ENCODE results near the gene SNX14.

GRCh38 chr6:85568411-85568810, 25.2 kb downstream of the SNX14 start:
- no peak for TF ChIP-seq SP1 (IDR thresholded peaks at IDR 0.05; ENCODE audit: low read depth)
- TF ChIP-seq EZH2 (IDR thresholded peaks at IDR 0.05) = no peak
- no peak for TF ChIP-seq POLR2A (IDR thresholded peaks at IDR 0.05; ENCODE audit: borderline replicate concordance, extremely low read depth, insufficient read depth, insufficient read length)
- TF ChIP-seq CTCF (IDR thresholded peaks at IDR 0.05 in 2 of 3, conservative IDR thresholded peaks at IDR 0.05 in 1 of 3; ENCODE audit: borderline replicate concordance in 1 of 3, insufficient read depth in 1 of 3, low read depth in 2 of 3, low read length in 2 of 3) = no peak
- no peak for TF ChIP-seq EZH2phosphoT487 (IDR thresholded peaks at IDR 0.05; ENCODE audit: borderline replicate concordance)
- TF ChIP-seq POLR2AphosphoS5 (IDR thresholded peaks at IDR 0.05; ENCODE audit: low read depth, low read length) = no peak
